GM23338 (cell line): ENCODE measurements around the gene DENND2C. TPM values are rescaled to one million over a fixed set of nuclear protein-coding genes. Genes with fewer than 3 reads are reported as not detected.

ENCODE experiments used
- ATAC-seq: fragments of 200-7000 bp; cut with Tn5 transposase; 3 replicates; pipeline ENCODE4 v1.9.1; 2020
- DNase-seq: peaks from one replicate; pipeline ENCODE4 v3.0.0-alpha.2; 2015; ENCODE audit warnings: low spot score
- H2AFZ ChIP-seq: fragments of 200-600 bp; sonication (generic); 2 replicates; pipeline ENCODE4 v1.8.0; 2016; ENCODE audit warnings: antibody characterized with exemption, mild to moderate bottlenecking, moderate library complexity
- H3F3A ChIP-seq: fragments of 200-600 bp; sonication (generic); replicated peaks from 2 replicates; pipeline ENCODE4 v1.8.0; 2017; ENCODE audit warnings: antibody characterized with exemption, mixed run types, low read depth
- H3K27ac ChIP-seq: fragments of 200-600 bp; sonication (generic); 2 replicates; pipeline ENCODE4 v1.6.1; 2016; ENCODE audit warnings: low read depth
- H3K27me3 ChIP-seq: fragments of 200-600 bp; sonication (generic); 2 replicates; pipeline ENCODE4 v1.8.0; 2016; ENCODE audit warnings: mild to moderate bottlenecking, mixed run types, moderate library complexity; ENCODE audit not compliant: insufficient read depth
- H3K36me3 ChIP-seq: fragments of 200-600 bp; sonication (generic); 2 replicates; pipeline ENCODE4 v1.8.0; 2016; ENCODE audit warnings: mild to moderate bottlenecking; ENCODE audit not compliant: insufficient read depth
- H3K4me1 ChIP-seq: fragments of 200-600 bp; sonication (generic); 2 replicates; pipeline ENCODE4 v1.8.0; 2016; ENCODE audit warnings: mild to moderate bottlenecking, moderate library complexity; ENCODE audit not compliant: insufficient read depth
- H3K4me2 ChIP-seq: fragments of 200-600 bp; sonication (generic); 2 replicates; pipeline ENCODE4 v1.7.1; 2017; ENCODE audit warnings: mixed run types
- H3K4me3 ChIP-seq: fragments of 200-600 bp; sonication (generic); 2 replicates; pipeline ENCODE4 v1.6.1; 2016; ENCODE audit warnings: mixed run types
- H3K79me2 ChIP-seq: fragments of 200-600 bp; sonication (generic); replicated peaks from 2 replicates; pipeline ENCODE4 v1.8.0; 2017; ENCODE audit warnings: mild to moderate bottlenecking; ENCODE audit not compliant: insufficient read depth
- H3K9me2 ChIP-seq: fragments of 200-600 bp; sonication (generic); 2 replicates; pipeline ENCODE4 v1.8.0; 2017; ENCODE audit not compliant: insufficient read depth
- H4K20me1 ChIP-seq: fragments of 200-600 bp; sonication (generic); replicated peaks from 2 replicates; pipeline ENCODE4 v1.8.0; 2017; ENCODE audit warnings: mild to moderate bottlenecking; ENCODE audit not compliant: insufficient read depth
- H3K27ac Mint-ChIP-seq: 2 replicates; pipeline ENCODE4 v1.8.0; 2020; ENCODE audit warnings: inconsistent platforms, mild to moderate bottlenecking, moderate library complexity, mixed read lengths
- H3K27me3 Mint-ChIP-seq: 3 replicates; pipeline ENCODE4 v1.8.0; 2022; ENCODE audit warnings: low read depth, mild to moderate bottlenecking, moderate library complexity, mixed read lengths, inconsistent platforms; ENCODE audit not compliant: insufficient read depth, poor library complexity
- H3K36me3 Mint-ChIP-seq: 3 replicates; pipeline ENCODE4 v1.8.0; 2021; ENCODE audit warnings: low read depth, mild to moderate bottlenecking, inconsistent platforms, moderate library complexity, mixed read lengths
- H3K4me1 Mint-ChIP-seq: 3 replicates; pipeline ENCODE4 v1.8.0; 2020; ENCODE audit warnings: mild to moderate bottlenecking, inconsistent platforms, mixed read lengths
- H3K4me3 Mint-ChIP-seq: 3 replicates; pipeline ENCODE4 v1.8.0; 2021; ENCODE audit warnings: moderate library complexity, mild to moderate bottlenecking, inconsistent platforms, mixed read lengths
- H3K9me3 Mint-ChIP-seq: 3 replicates; pipeline ENCODE4 v1.8.0; 2020; ENCODE audit warnings: moderate library complexity, mild to moderate bottlenecking, inconsistent platforms, mixed read lengths
- CREB1 ChIP-seq: fragments of 250-450 bp; sonication (Bioruptor Pico); IDR thresholded peaks from 2 replicates; pipeline ENCODE4 v1.5.0; 2020; ENCODE audit warnings: low read depth, mild to moderate bottlenecking, moderate library complexity
- EZH2 ChIP-seq: fragments of 200-600 bp; sonication (generic); IDR thresholded peaks from one replicate; pipeline ENCODE4 v1.8.0; 2017; ENCODE audit warnings: antibody characterized with exemption, mild to moderate bottlenecking, low read depth; ENCODE audit not compliant: unreplicated experiment
- EZH2phosphoT487 ChIP-seq: fragments of 200-600 bp; sonication (generic); IDR thresholded peaks from one replicate; pipeline ENCODE4 v1.8.1; 2018; ENCODE audit warnings: antibody characterized with exemption; ENCODE audit not compliant: unreplicated experiment
- JUNB ChIP-seq: IDR thresholded peaks from one replicate; pipeline ENCODE4 v1.6.1; 2016; ENCODE audit warnings: antibody characterized with exemption; ENCODE audit not compliant: unreplicated experiment
- NANOG ChIP-seq: IDR thresholded peaks from 2 replicates; pipeline ENCODE4 v1.6.1; 2016; ENCODE audit warnings: antibody characterized with exemption, borderline replicate concordance
- POLR2AphosphoS5 ChIP-seq: IDR thresholded peaks from 2 replicates; pipeline ENCODE4 v1.6.1; 2016; ENCODE audit warnings: antibody characterized with exemption, low read depth
- STAT1 ChIP-seq: IDR thresholded peaks from one replicate; pipeline ENCODE4 v1.6.1; 2016; ENCODE audit warnings: antibody characterized with exemption; ENCODE audit not compliant: unreplicated experiment
- ZNF114 ChIP-seq: fragments of 250-450 bp; sonication (Bioruptor Pico); IDR thresholded peaks from 2 replicates; pipeline ENCODE4 v1.5.0; 2020; ENCODE audit warnings: mild to moderate bottlenecking, moderate library complexity
- ZNF331 ChIP-seq: fragments of 250-450 bp; sonication (Bioruptor Pico); IDR thresholded peaks from 2 replicates; pipeline ENCODE4 v1.5.0; 2020; ENCODE audit warnings: low read depth, mild to moderate bottlenecking, moderate library complexity
- polyA plus RNA-seq: library from polyadenylated mRNA; unstranded; fragments of >200 nt; fragmentation: Nextera tagmentation; extraction: Ambion mirVana; gene quantifications from 2 replicates; pipeline ENCODE4 v1.2.1, GENCODE V29; 2016
- total RNA-seq: library from RNA; depleted of rRNA; stranded (reverse); fragments of >200 nt; shearing (Covaris generic); gene quantifications from 2 replicates; pipeline ENCODE4 v1.2.3, GENCODE V29; 2014
- TF ChIP-seq, protein P1 (sequence below): fragments of 250-450 bp; sonication (Bioruptor Pico); IDR thresholded peaks from 2 replicates; pipeline ENCODE4 v1.5.0; 2020; ENCODE audit warnings: mild to moderate bottlenecking, moderate library complexity
- TF ChIP-seq, protein P2 (sequence below): IDR thresholded peaks from one replicate; pipeline ENCODE4 v1.6.1; 2018; ENCODE audit warnings: antibody characterized with exemption; ENCODE audit not compliant: unreplicated experiment
- TF ChIP-seq, protein P3 (sequence below): IDR thresholded peaks from 2 replicates; pipeline ENCODE4 v1.6.1; 2016; ENCODE audit warnings: antibody characterized with exemption
- TF ChIP-seq, protein P4 (sequence below), 2 experiments: fragments of 200-600 bp in 1 of 2; sonication (generic) in 1 of 2; conservative IDR thresholded peaks; 2 replicates each; pipeline versions ENCODE4 v1.5.1 to v1.6.1; 2016 to 2017; ENCODE audit warnings: antibody characterized with exemption in 2 of 2, low read depth in 2 of 2, mild to moderate bottlenecking in 2 of 2, moderate library complexity in 1 of 2

The DENND2C gene
- total and polyA plus RNA-seq, 2 experiments from 2014 or later = 4.1 to 7.0 TPM

DNA sequence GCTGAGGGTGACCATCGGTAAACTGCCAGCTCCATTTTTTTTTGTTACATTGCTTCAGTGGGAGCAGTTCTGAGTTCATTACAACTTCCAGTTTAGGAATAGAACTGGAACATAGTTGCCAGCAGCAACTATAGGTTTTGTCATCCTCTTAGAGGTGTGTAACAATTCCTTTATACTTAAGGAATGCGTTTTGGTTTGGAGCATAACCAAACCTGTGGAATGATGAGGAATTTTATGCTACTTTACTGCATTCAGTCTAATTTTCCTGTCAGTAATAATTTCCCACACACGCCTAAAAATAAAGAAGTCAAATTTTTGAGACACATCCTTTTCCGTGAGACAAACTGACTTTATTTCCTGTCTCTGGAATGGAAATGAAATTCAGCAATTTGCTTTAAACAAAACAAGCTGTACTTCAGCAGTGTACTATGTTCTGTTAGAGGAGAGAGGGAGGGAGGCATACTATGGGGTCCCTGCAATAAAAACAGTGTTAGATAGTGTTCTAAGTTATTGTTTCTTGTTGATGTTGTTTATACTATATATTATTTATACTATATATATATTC lies 30.3 kb upstream of the DENND2C start:
- Histone ChIP-seq H3K4me3 (no peak overlapping the region), H3K79me2 (no peaks in the 10 kb centered on the region), H3K4me1 (no peaks in the 10 kb centered on the region), H3K27me3 (no peaks in the 10 kb centered on the region), H3K9me2 (no peaks in the 10 kb centered on the region), H3K36me3 (no peaks in the 10 kb centered on the region; the same call in 1 of the 2 replicates), H2AFZ (no peak overlapping the region), H4K20me1 (no peaks in the 10 kb centered on the region), H3F3A (no peaks in the 10 kb centered on the region), H3K27ac (no peak overlapping the region), H3K4me2 (no peak overlapping the region)
- H3K4me3 Mint-ChIP-seq = no peak overlapping the region
- H3K36me3 Mint-ChIP-seq = no peaks in the 10 kb centered on the region
- H3K4me1 Mint-ChIP-seq = no peaks in the 10 kb centered on the region
- H3K9me3 Mint-ChIP-seq = no peaks in the 10 kb centered on the region
- H3K27me3 Mint-ChIP-seq = peaks cover 2% of the 10 kb centered on the region
- TF ChIP-seq, protein P1, sequence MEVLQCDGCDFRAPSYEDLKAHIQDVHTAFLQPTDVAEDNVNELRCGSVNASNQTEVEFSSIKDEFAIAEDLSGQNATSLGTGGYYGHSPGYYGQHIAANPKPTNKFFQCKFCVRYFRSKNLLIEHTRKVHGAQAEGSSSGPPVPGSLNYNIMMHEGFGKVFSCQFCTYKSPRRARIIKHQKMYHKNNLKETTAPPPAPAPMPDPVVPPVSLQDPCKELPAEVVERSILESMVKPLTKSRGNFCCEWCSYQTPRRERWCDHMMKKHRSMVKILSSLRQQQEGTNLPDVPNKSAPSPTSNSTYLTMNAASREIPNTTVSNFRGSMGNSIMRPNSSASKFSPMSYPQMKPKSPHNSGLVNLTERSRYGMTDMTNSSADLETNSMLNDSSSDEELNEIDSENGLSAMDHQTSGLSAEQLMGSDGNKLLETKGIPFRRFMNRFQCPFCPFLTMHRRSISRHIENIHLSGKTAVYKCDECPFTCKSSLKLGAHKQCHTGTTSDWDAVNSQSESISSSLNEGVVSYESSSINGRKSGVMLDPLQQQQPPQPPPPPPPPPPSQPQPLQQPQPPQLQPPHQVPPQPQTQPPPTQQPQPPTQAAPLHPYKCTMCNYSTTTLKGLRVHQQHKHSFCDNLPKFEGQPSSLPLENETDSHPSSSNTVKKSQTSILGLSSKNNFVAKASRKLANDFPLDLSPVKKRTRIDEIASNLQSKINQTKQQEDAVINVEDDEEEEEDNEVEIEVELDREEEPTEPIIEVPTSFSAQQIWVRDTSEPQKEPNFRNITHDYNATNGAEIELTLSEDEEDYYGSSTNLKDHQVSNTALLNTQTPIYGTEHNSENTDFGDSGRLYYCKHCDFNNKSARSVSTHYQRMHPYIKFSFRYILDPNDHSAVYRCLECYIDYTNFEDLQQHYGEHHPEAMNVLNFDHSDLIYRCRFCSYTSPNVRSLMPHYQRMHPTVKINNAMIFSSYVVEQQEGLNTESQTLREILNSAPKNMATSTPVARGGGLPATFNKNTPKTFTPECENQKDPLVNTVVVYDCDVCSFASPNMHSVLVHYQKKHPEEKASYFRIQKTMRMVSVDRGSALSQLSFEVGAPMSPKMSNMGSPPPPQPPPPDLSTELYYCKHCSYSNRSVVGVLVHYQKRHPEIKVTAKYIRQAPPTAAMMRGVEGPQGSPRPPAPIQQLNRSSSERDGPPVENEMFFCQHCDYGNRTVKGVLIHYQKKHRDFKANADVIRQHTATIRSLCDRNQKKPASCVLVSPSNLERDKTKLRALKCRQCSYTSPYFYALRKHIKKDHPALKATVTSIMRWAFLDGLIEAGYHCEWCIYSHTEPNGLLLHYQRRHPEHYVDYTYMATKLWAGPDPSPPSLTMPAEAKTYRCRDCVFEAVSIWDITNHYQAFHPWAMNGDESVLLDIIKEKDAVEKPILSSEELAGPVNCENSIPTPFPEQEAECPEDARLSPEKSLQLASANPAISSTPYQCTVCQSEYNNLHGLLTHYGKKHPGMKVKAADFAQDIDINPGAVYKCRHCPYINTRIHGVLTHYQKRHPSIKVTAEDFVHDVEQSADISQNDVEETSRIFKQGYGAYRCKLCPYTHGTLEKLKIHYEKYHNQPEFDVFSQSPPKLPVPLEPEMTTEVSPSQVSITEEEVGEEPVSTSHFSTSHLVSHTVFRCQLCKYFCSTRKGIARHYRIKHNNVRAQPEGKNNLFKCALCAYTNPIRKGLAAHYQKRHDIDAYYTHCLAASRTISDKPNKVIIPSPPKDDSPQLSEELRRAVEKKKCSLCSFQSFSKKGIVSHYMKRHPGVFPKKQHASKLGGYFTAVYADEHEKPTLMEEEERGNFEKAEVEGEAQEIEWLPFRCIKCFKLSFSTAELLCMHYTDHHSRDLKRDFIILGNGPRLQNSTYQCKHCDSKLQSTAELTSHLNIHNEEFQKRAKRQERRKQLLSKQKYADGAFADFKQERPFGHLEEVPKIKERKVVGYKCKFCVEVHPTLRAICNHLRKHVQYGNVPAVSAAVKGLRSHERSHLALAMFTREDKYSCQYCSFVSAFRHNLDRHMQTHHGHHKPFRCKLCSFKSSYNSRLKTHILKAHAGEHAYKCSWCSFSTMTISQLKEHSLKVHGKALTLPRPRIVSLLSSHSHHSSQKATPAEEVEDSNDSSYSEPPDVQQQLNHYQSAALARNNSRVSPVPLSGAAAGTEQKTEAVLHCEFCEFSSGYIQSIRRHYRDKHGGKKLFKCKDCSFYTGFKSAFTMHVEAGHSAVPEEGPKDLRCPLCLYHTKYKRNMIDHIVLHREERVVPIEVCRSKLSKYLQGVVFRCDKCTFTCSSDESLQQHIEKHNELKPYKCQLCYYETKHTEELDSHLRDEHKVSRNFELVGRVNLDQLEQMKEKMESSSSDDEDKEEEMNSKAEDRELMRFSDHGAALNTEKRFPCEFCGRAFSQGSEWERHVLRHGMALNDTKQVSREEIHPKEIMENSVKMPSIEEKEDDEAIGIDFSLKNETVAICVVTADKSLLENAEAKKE = no peak
- no peak for TF ChIP-seq NANOG
- TF ChIP-seq POLR2AphosphoS5 = no peak
- TF ChIP-seq ZNF331 (CRISPR knock-in tag) = no peak
- TF ChIP-seq, protein P2, sequence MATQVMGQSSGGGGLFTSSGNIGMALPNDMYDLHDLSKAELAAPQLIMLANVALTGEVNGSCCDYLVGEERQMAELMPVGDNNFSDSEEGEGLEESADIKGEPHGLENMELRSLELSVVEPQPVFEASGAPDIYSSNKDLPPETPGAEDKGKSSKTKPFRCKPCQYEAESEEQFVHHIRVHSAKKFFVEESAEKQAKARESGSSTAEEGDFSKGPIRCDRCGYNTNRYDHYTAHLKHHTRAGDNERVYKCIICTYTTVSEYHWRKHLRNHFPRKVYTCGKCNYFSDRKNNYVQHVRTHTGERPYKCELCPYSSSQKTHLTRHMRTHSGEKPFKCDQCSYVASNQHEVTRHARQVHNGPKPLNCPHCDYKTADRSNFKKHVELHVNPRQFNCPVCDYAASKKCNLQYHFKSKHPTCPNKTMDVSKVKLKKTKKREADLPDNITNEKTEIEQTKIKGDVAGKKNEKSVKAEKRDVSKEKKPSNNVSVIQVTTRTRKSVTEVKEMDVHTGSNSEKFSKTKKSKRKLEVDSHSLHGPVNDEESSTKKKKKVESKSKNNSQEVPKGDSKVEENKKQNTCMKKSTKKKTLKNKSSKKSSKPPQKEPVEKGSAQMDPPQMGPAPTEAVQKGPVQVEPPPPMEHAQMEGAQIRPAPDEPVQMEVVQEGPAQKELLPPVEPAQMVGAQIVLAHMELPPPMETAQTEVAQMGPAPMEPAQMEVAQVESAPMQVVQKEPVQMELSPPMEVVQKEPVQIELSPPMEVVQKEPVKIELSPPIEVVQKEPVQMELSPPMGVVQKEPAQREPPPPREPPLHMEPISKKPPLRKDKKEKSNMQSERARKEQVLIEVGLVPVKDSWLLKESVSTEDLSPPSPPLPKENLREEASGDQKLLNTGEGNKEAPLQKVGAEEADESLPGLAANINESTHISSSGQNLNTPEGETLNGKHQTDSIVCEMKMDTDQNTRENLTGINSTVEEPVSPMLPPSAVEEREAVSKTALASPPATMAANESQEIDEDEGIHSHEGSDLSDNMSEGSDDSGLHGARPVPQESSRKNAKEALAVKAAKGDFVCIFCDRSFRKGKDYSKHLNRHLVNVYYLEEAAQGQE = no peak
- no peak for TF ChIP-seq JUNB
- TF ChIP-seq EZH2phosphoT487 = no peak
- TF ChIP-seq EZH2 = no peak
- no peak for TF ChIP-seq STAT1
- no peak for TF ChIP-seq ZNF114 (CRISPR knock-in tag)
- TF ChIP-seq CREB1 = no peak
- TF ChIP-seq, protein P3, sequence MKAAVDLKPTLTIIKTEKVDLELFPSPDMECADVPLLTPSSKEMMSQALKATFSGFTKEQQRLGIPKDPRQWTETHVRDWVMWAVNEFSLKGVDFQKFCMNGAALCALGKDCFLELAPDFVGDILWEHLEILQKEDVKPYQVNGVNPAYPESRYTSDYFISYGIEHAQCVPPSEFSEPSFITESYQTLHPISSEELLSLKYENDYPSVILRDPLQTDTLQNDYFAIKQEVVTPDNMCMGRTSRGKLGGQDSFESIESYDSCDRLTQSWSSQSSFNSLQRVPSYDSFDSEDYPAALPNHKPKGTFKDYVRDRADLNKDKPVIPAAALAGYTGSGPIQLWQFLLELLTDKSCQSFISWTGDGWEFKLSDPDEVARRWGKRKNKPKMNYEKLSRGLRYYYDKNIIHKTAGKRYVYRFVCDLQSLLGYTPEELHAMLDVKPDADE = no peak
- TF ChIP-seq, protein P4, sequence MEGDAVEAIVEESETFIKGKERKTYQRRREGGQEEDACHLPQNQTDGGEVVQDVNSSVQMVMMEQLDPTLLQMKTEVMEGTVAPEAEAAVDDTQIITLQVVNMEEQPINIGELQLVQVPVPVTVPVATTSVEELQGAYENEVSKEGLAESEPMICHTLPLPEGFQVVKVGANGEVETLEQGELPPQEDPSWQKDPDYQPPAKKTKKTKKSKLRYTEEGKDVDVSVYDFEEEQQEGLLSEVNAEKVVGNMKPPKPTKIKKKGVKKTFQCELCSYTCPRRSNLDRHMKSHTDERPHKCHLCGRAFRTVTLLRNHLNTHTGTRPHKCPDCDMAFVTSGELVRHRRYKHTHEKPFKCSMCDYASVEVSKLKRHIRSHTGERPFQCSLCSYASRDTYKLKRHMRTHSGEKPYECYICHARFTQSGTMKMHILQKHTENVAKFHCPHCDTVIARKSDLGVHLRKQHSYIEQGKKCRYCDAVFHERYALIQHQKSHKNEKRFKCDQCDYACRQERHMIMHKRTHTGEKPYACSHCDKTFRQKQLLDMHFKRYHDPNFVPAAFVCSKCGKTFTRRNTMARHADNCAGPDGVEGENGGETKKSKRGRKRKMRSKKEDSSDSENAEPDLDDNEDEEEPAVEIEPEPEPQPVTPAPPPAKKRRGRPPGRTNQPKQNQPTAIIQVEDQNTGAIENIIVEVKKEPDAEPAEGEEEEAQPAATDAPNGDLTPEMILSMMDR (conservative IDR thresholded peaks at IDR 0.05; ENCODE audit: low read depth in 2 of 2) = no peak
- no peak overlapping the region for H3K27ac Mint-ChIP-seq
- ATAC-seq (no peak), DNase-seq (no peak)
